Adrenal gland (tissue), 5 donors: ENCODE measurements around the gene PLCE1.

Experiments used
- CTCF ChIP-seq, 6 experiments: fragments of 450-650 bp in 4 of 6; fragments of 200-600 bp in 2 of 6; sonication (generic) in 1 of 6; IDR thresholded peaks; 1 replicate in 5 of 6; 2 replicates in 1 of 6; pipeline versions ENCODE4 v1.5.1 to v1.8.0; 2016 to 2021; ENCODE audit warnings: antibody characterized with exemption in 6 of 6, mild to moderate bottlenecking in 2 of 6, moderate library complexity in 1 of 6
- POLR2A ChIP-seq, 2 donors: fragments of 450-650 bp; IDR thresholded peaks; one replicate each; pipeline ENCODE4 v1.6.1; 2017; ENCODE audit warnings: antibody characterized with exemption in 2 of 2, mild to moderate bottlenecking in 2 of 2, moderate library complexity in 1 of 2
- donor health status: DM: no; HTN: no; CAD: no.

- no peak for TF ChIP-seq CTCF (IDR thresholded peaks at IDR 0.05)
- no peak for TF ChIP-seq POLR2A (IDR thresholded peaks at IDR 0.05)
These were observed 13.1 kb downstream of the PLCE1 start for GRCh38 chr10:94006591-94007550.
